22Rv1 (cell line): ENCODE data around the gene TNNT2.

Experiments used
- ZFX ChIP-seq: fragments of 450-650 bp; IDR thresholded peaks from 2 replicates; pipeline ENCODE4 v1.6.1; 2017; ENCODE audit warnings: antibody characterized with exemption, borderline replicate concordance
- TF ChIP-seq, protein P1 (sequence below): fragments of 450-650 bp; IDR thresholded peaks from 2 replicates; pipeline ENCODE4 v1.5.1; 2017; ENCODE audit warnings: mild to moderate bottlenecking

DNA sequence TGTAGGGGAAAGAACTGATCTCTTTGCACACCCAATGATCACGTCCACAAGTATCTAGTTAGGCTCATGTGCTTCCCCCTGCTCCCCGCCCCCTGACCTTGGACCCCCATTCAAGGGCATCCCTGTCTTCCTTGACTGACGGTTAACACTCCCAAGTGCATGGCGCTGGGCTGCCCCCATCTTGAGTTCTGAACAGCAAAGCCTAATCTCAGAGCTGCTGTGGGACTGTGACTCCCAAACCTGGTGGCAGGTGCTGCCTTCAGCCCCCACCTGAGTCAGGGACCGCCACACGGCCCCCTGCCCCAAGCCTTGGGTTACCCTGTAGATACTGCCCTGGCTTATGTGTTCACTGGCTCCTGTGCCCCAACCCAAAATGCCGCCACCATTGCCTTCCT, 43.1 kb upstream of the TNNT2 start:
- TF ChIP-seq, protein P1, sequence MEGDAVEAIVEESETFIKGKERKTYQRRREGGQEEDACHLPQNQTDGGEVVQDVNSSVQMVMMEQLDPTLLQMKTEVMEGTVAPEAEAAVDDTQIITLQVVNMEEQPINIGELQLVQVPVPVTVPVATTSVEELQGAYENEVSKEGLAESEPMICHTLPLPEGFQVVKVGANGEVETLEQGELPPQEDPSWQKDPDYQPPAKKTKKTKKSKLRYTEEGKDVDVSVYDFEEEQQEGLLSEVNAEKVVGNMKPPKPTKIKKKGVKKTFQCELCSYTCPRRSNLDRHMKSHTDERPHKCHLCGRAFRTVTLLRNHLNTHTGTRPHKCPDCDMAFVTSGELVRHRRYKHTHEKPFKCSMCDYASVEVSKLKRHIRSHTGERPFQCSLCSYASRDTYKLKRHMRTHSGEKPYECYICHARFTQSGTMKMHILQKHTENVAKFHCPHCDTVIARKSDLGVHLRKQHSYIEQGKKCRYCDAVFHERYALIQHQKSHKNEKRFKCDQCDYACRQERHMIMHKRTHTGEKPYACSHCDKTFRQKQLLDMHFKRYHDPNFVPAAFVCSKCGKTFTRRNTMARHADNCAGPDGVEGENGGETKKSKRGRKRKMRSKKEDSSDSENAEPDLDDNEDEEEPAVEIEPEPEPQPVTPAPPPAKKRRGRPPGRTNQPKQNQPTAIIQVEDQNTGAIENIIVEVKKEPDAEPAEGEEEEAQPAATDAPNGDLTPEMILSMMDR: no peak
- no peak for TF ChIP-seq ZFX
